CD4-positive, alpha-beta T cell treated with Interleukin-1 beta for 1 hour (primary cell): ENCODE measurements around the gene B4GALNT4.

Experiments used
- DNase-seq, 2 donors: peaks; one replicate each; pipeline ENCODE4 v3.0.0-alpha.2; 2020 to 2022

The B4GALNT4 gene

GRCh38 chr11:425301-425700, 56.0 kb downstream of the B4GALNT4 start:
- DNase-seq = no peak

GRCh38 chr11:426851-427250, 57.6 kb downstream of the B4GALNT4 start:
- DNase-seq = no peak

GRCh38 chr11:428295-428694, 59.0 kb downstream of the B4GALNT4 start:
- no peak for DNase-seq

GRCh38 chr11:429391-429790, 60.1 kb downstream of the B4GALNT4 start:
- DNase-seq = no peak

- DNase-seq = no peak
Measured at GRCh38 chr11:429931-430456, 60.7 kb downstream of the B4GALNT4 start.
